Stimulated activated CD4-positive, alpha-beta T cell treated with anti-CD3 and anti-CD28 coated beads, Interleukin-2, amount 100 ng/mL, for 24 hours (primary cell): ENCODE measurements around the gene LHX2.

Experiments used
- DNase-seq, 2 donors: peaks; one replicate each; pipeline ENCODE4 v3.0.0-alpha.2; 2020

Gene LHX2

DNA sequence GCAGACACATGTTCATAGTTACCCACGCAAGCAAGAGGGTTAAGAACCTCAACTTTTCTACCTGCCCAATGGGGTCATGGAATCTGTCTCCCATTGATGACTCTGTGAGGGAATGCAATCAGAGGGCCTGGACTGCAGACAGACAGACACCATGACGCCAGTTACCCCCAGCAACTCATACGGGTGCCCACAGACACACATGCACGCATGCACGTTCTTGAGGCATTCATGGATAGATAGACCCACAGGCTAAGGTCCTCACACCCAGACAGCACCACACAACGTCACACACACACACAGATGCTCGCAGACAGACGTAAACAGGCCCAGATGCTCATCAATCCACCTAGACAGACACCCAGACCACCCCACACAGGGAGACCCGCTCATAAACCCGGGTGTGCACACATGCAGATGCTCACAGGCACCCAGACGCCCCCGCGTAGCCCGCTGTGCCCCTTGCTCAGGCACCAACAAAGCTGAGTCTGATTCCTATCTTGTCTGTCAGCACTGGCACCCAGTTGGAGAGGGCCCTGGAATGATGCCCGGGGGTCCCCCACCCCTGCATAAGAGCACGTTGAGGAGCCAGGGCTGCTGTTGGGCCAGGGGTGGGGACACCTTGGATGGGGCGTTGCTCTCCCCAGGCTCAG is 23.6 kb downstream of the LHX2 start:
- DNase-seq, result no peak

DNA sequence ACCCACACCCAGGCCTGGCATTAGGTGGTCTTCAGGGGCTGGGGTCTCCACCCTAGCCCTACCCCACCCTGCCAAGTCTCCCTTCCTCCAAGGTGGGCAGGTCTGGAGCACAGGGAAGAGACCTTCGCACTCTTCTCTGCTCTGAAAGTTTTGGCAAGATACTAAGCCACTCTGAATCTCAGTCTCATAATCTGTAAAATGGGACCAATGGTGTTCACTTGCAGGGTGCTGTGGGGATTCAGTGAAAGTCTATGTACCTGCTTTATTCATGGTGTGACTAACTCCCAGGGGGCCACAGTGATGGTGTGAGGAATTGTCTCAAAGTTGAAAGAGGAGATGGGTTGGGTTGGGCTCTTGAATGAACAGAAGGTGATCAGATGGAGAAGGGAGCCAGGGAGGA is 25.0 kb downstream of the LHX2 start:
- DNase-seq, result no peak

DNA sequence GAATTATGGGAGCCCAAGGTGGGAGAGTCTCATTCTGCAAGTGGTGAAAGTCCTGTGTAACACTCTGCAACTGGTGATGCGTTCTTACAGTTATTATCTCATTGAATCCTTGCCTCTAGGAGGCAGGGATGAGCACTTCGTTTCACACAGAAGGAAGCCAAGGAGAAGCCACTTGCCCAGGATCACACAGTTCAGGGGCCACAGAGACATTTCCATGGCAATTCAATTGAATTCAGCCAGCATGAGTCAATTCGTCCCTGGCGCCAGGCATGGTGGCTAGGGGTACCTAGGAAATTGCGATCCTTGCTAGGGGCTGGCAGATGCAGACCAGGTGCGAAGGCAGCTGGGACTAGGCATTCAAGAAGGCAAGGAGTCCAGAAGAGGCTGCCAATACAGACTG is 26.2 kb downstream of the LHX2 start:
- no peak for DNase-seq

DNA sequence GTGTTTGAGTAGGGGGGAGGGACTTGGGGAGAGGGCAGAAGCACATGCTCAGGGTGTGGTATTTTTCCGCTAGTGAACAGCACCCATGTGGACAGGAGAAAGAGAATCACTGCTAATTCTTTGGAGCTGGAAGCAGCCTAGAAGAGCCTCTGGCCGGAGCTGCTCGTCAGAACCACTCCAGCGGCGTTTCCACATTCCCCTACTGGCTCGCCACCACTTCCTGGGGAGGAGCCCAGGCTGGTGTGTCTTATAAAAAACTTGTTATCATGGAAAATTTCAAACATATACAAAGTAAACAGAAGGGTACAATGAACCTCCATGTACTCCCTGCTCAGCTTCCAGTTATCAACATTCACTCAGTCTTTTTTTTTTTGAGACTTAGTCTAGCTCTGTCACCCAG is 26.7 kb downstream of the LHX2 start:
- no peak for DNase-seq

DNA sequence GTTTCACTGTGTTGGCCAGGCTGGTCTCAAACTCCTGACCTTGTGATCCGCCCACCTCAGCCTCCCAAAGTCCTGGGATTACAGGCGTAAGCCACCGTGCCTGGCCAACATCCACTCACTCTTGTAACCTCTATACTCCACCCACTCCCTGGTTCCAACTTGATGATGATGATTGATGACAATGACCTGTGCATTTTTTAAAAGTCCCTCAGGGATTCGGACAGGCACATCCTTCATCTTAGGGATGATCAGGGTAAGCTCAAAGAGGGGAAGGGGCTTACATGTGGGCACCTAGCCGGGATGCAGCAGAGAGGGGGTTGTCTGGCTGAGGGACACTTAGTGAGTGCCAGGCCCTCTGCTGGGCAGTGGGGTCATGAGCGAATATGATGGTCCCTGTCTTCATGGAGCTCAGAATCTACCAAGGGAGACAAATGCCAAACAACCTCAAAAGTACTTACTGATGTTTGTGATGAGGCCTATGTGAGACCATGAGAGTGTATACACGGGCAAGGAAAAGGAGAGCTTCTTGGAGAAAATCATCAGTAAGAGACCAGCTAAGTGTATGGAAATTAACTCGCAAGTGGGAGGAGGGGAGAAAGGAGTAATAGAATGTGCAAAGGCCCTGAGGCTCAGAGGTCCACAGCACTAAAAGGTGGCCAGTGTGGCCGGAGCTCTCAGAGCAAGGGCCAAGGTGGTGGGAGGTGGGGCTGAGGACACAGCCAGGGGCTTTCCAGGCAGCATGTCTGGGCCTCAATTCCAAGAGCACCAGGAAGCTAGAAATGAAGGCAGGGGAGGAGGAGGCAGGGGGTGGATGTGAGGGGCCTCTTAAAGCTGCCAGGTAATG is 27.4 kb downstream of the LHX2 start:
- DNase-seq, result no peak

DNA sequence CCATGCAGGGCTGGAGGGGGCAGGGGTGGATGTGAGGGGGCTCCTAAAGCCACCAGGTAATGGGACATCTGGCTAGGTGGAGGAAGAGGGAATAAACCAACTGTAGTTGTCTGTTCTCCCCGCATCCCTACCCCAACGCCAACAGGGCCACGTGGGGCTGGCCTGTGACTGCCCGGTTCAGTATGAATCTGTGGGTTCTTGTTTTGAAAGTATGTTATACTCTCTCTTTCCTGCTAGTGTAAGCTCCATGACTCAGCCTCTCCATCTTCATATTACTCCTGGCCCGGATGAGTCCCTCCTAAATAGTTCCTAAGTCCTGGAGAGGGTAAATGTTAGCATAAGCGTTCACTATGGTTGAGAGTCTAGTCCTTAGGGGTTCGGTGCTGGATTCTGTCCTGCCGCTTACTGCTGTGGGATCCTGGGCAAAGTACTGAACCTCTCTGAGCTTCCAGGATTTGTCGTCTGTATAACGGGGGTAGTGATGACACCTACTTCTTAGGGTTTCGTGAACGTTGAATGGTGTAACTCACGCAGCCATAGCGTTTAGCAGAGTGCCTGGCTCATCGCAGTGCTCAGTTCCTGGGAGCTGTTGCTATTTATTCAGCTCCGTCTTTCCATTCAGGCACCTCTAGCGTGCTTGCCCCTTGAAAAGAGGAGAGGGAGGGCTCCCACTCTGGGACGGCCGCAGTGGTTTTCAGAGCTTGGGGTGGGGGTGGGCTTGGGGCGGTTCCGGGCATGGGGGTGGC is 28.8 kb downstream of the LHX2 start:
- peak in 1 of 2 donors; percentile 33 for DNase-seq

DNA sequence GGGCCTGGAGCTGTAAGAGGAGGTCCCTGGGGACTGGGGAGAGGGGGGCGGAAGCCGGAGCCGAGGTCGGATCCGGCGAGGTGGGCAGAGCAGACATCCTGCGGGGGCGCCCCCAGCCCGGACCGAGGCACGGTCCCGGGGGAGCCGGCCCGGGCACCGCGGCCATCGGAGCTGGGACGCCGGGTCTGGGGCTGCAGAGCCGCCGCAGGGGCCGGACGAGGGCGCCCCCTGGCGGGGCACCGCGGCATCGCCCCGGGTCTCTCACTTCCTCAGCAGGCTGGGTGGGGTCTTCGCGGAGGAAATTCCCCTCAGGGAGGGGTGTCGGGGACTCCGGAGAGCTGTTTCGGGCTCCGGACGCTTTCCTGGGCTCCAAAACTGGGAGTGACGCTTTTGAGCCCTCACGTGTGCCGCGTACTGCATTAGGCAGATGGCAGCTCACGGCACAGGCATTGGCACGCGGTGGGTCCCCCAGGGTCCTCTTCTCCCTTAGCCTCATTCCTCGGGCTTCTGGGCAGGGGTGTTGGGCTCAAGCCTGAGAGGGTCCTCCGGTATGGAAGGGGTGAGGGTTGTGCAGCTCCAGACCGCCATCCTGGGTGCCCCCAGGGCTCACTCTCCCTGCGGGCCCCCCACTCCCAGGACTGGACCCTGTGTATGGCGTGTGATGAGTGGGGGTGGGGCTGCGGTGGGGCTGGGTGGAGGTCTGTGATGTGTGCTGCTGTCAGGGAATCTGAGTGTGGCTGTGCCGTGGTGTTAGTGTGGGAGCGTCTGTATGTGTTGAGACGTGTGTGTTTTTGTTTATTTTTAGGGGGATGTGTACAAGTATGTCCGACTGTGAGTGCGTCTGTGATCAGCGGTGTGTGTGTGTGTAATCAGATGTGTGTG is 29.6 kb downstream of the LHX2 start:
- peak; percentile 50 to 59 for DNase-seq

DNA sequence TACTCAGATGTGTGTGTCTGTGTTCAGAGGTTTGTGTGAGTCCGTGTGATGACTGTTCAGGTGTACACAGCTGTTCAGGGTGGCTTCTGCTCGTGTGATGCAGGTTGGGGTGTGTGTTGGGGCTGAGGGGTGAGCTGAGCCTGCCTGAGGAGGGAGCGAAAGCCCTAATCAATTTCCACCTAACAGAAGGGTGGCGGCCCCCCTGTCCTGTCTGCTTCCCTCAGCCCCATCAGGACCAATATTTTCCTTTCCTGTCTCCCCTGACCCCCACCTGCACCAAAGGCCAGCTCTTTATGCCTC is 30.2 kb downstream of the LHX2 start:
- no peak for DNase-seq

DNA sequence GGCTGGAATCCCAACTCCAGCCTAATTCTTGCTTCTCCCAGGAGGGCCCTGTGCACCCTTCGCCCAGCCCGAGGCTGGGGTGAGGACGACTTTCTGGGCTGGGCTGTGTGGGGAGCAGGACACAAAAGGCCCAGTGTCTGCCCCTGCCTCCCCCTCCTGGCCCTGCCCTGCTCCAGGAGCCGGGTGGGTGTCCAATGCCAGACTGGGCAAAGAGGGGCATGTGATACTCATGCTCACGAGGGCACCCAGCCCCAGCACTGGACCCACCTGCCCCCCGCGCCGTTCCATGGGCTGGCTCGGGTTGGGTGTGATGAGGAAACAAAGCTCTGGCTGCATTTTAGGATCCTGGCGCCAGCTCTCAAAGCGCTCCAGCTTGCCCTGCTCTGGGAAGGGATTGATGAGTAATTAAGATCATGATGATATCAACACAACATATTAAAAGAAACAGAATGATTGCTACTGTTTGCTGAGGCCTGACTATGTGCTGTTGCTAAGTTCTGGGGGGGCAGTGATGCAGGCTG is 30.7 kb downstream of the LHX2 start:
- no peak for DNase-seq

DNA sequence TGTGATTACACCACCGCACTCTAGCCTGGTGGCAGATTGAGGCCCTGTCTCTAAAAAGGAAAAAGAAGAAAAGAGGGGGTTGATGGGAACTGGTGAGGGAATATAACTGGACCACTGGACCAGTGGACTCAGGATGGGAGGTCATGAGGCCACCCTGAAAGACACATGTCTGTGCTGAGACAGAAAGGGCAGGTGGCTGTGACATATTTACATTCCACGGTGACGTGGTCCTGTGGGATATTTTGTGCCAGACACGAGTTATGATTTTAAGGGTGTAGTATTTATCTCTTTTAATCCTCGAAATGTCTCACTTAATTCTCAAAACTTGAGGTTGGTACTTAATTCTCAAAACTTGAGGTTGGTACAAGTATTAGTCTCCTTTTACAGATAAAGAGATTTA is 32.9 kb downstream of the LHX2 start:
- DNase-seq, result no peak

DNA sequence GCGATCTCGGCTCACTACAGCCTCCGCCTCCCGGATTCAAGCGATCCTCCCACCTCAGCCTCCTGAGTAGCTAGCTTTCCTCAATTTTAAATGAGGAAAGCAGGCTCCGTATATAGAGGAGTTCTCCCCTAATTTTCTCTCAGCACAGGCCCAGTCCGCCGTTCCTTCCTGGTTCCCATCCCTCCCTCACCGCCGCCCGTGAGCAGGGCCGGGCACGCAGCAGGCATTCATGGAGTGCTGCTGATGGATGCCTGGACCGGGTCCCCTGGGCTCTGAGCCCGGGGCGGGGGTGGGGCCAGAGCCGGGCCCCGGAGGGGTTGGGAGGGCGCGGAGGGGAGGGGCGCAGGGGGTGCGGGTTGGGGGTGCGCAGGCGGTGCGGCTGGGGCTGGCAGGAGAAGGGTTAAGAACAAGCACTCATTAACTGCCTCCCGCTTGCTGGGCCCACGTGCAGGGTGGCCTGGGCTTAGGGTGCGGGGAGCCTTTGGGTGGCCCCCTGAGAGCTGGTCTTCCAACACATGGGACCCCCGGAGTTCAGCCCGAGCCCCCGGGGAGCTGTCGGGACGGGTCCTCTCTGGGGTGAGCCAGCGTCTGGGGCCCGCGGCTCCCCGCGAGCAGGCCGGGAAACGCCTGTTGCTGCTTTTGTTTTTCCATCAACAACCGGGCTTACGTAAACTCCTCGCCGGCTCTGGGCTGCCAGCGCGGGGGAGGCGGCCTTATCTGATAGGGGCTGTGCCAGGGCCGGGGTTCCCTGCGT is 33.7 kb downstream of the LHX2 start:
- peak in 1 of 2 donors; percentile 37 for DNase-seq

DNA sequence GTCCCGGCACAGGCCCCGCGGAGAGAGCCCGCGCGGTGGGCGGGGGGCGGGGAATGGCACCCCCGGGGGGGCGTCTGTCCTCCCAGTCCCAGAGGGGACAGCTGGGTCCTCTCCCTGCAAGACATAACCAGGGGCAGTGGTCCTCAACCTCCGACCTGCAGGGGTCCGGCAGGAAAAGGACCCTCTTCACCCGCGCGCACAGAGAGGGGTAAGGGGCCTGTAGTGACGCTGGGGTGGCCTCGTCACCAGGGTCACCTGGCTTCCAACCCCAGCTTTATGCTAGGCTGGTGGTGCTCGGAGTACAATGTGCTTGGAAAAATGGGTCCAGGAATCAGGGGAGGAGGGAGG is 34.2 kb downstream of the LHX2 start:
- no peak for DNase-seq

DNA sequence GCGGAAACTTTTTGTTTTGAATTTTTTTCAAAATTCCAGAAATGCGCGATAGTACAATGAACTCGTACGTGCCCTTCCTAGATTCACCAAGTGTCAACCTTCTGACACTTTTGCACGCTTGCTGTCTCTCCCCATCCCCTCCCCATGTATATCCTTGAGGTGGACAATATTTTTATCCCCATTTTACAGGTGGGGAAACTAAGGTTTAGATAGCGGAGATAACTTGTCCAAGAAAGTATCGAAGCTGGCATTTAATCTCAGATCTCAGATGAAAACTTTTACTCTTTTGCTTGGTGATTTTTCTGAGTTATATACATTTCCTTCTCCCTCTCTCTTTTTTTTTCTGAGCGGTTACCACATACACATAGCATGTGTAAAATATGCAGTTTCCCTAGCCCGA is 34.6 kb downstream of the LHX2 start:
- no peak for DNase-seq

DNA sequence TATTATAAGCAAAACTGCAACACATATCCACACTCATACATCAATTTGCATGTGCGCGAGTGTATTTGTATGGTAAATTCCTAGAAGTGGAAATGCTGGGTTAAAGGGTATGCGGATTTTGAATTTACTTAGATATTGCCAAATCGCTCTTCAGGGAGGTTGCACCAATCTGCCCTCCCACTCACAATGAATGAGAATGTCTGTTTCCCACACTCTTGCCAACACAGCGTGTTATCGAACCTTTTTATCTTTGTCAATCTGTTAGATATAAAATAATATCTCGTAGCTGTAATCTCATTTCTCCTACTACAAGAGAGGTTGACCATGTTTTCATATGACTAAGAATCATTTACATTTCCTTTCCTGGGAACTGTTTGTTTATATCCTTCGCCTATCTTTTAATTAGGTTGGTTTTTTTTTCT is 35.7 kb downstream of the LHX2 start:
- no peak for DNase-seq

DNA sequence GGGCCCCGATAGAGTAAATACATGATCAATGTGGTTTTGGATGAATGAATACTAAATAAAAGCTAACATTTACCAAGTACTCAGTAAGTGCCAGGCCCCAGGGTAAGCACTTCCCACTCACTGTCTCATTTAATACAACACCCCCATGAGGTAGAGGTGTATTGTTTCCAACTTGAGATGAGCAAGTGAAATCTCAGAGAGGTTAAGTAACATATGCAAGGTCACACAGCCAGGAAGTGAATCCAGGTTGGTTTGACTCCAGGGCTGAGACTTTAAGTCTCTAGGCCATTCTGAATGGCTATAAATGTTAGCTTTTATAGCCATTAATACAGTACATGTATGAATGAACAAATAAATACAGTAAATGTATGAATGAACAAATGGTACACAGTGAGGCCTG is 39.4 kb downstream of the LHX2 start:
- DNase-seq, result no peak

DNA sequence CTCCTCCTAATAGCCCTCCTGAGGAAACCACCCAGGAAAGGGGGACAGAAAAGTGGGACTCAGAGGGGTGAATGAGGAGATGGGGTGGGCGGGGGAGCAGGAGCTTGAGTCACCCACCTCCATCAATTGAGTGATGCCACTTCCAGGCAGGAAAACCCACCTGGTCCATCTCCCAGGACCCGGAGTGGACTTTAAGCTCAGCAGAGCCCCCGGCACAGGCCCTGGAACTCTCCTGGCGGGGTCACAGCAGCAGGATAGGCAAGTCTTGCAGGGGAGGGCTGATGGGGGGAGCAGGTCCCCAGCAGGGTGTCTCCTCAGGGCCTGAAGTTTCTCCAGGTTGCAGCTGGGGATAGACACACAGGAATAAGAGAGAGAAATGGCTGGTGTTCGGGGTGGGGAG is 40.8 kb downstream of the LHX2 start:
- no peak for DNase-seq

DNA sequence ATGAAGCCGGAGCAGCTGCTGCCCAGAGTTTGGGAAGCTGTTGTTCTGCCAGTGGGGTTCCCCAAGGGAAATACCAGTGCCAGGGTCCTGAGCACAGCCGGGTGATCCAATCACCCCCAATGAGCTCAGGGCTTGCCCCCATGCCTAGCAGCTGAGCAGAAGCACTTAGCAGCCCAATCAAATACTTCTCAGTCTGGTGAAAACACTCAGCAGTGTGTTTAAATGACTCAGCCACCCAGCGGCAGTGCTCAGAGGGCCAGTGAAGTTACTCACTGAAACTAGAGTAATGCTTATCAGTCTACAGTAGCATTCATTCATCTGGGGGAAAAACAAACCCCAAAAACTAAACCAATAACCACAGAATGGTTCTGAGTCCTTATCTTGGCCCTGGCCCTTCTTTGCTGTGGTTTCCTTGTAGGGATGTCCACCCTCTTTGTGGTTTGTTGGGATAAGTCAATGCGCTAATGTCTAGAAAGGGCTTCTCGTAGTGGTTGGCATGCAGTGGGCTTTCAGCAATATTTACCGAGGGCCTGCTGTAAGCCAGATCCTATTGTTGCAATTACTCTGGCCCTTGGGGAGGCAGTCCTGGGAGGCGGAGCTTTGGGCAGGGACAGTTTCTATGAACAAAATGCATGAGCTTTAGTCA is 43.1 kb downstream of the LHX2 start:
- DNase-seq, result peak in 1 of 2 donors; percentile 49

DNA sequence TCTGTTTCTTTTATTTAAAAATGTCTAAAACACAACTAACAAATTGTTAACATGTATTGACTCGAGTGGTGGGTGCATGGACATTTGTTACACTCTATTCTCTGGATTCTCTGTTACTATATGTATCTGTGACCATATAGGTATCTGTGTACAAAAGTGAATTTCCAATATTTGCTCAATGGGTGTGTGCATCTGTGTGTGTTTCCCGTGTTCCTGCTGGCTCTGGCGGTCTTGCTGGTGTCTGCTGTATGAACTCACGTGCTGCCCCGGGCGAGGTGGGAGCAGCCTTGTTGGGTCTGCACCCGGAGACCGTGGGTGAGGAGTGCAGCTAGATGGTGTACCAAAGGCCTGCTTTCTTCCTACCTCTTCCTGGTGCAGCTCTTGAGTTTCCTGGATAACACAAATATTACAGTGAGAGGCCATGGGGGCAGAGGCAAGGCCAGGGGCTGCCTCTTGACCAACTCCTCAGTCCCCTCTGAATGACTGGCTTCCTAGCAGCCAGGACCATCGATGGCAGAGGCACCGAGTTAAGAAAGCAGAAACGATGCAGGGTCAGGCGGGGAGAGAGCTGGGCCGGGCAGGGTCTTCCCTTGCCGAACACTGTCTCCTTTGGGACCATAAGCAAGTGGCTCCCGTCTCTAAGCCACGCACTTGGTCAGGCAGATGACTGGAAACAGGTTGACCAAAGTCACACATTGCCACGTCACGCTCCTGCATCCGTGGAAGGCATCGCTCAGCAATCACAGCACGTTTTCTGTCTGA is 49.5 kb downstream of the LHX2 start:
- DNase-seq, result no peak

DNA sequence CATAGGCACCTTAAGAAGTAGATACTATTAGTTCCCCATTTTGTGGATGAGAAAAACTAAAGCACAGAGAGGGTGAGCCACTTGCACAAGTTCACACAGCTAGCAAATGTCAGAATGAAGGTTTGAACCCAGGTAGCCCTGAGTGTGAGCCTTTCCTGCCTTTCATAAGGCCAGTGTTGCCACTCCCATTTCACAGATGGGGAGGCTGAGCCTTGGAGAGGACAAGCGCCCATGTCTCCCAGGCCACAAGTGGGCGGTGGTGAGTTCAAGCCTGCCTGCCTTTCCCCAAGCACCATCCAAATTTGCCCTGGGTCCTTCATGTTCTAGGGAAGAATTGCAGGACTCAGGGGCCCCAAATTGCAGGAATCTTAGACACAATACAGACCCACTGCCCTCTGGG is 50.6 kb downstream of the LHX2 start:
- DNase-seq, result peak in 1 of 2 donors; percentile 13

DNA sequence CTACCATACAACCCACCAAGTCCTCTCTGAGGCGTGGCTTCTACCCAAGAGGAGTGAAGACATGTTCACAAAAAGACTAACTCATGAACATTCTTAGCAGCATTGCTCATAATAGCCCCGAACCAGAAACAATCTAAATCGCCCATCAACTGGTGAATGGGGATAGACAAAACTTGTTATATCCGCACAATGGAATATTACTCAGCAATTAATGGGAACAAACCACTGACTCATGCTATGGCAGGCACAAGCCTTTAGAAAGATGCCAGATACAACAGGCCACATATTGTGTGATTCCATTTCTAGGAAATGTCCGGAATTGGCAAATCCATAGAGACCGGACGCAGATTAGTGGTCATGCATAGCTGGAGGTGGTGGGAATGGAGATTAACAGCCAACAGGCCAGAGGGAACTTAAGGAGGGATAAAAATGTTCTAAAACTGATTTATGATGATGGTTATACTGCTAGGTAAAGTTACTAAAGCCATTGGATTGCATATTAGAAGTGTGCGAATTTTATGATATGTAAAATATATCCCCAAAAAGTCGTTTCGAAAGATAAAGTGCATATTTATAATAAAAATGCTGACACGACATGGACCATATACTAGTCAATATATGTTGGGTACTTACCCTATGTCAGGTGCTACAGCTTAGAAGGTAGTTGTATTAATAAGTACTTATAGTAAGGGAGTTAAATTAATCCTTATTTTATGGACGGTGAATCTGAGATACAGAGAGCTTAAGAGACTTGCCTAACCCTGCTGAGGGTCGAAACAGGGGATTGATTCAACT is 55.4 kb downstream of the LHX2 start:
- no peak for DNase-seq
